Endothelial cell of umbilical vein (primary cell): ENCODE measurements around the gene PAK5. TPM values are rescaled to one million over a fixed set of nuclear protein-coding genes. Genes with fewer than 3 reads are reported as not detected.

Experiments
- BruUV-seq: library from RNA; stranded (reverse); fragments of 400-500 nt; replicated peaks from 2 replicates; lab custom pipeline; 2021; lab: Mats Ljungman, UMichigan
- CTCF ChIA-PET: fragments of 300-600, 350-600 bp; sonication (Branson Sonifier 250); formaldehyde crosslinking; loops from one replicate; lab custom pipeline; 2021; ENCODE audit warnings: antibody characterized with exemption, inconsistent platforms; lab: Charles Lee
- POLR2A ChIA-PET: fragments of 300-600, 350-600 bp; sonication (Branson Sonifier 250); formaldehyde crosslinking; loops from one replicate; lab custom pipeline; 2021; ENCODE audit warnings: antibody characterized with exemption, inconsistent platforms; lab: Charles Lee
- DNase-seq: peaks from one replicate; pipeline ENCODE4 v3.0.0-alpha.2; 2011; ENCODE audit warnings: low read depth, low spot score
- FAIRE-seq: peaks from 2 replicates; lab custom pipeline; 2011; peaks lifted over from hg19 to GRCh38; lab: Jason Lieb, UNC
- H2AFZ ChIP-seq: 2 replicates; pipeline ENCODE4 v1.6.0; 2012; ENCODE audit warnings: low read depth, low read length, control low read depth, inconsistent platforms
- H3K27ac ChIP-seq: 2 replicates; pipeline ENCODE4 v1.5.1; 2011; ENCODE audit warnings: low read depth, mild to moderate bottlenecking, control low read depth, low read length, moderate library complexity; ENCODE audit not compliant: insufficient read depth
- H3K27me3 ChIP-seq, 2 experiments: 2 replicates each; pipeline versions ENCODE4 v1.6.0 to v1.6.1; 2011; ENCODE audit warnings: low read length in 2 of 2, mixed read lengths in 1 of 2; ENCODE audit not compliant: control insufficient read depth in 2 of 2, insufficient read depth in 2 of 2
- H3K36me3 ChIP-seq, 2 experiments: 2 replicates in 1 of 2; 3 replicates in 1 of 2; pipeline ENCODE4 v1.5.1; 2011; ENCODE audit warnings: low read length in 2 of 2, mild to moderate bottlenecking in 1 of 2, moderate library complexity in 1 of 2; ENCODE audit not compliant: control insufficient read depth in 2 of 2, insufficient read depth in 2 of 2; ENCODE audit errors: extremely low read depth in 1 of 2
- H3K4me1 ChIP-seq: 3 replicates; pipeline ENCODE4 v1.5.1; 2011; ENCODE audit warnings: mild to moderate bottlenecking, low read length; ENCODE audit not compliant: control insufficient read depth, insufficient read depth; ENCODE audit errors: extremely low read depth
- H3K4me2 ChIP-seq: 2 replicates; pipeline ENCODE4 v1.6.1; 2011; ENCODE audit warnings: low read length, control low read depth, mixed read lengths; ENCODE audit not compliant: insufficient read depth
- H3K4me3 ChIP-seq, 3 experiments: fragments of 200-600 bp in 1 of 3; sonication (generic), shearing (Covaris generic) in 1 of 3; replicated peaks in 1 of 3; 2 replicates each; pipeline ENCODE4 v1.5.1; 2011 to 2016; ENCODE audit warnings: control low read depth in 3 of 3, low read length in 3 of 3, mild to moderate bottlenecking in 2 of 3, inconsistent platforms in 1 of 3, low read depth in 1 of 3, moderate library complexity in 1 of 3; ENCODE audit not compliant: insufficient read depth in 1 of 3
- H3K79me2 ChIP-seq: 2 replicates; pipeline ENCODE4 v1.6.0; 2012; ENCODE audit warnings: low read length, inconsistent platforms; ENCODE audit not compliant: control insufficient read depth, insufficient read depth
- H3K9ac ChIP-seq: replicated peaks from 2 replicates; pipeline ENCODE3; 2011; ENCODE audit warnings: low read length, control low read depth; ENCODE audit not compliant: insufficient read depth; ENCODE audit errors: extremely low read depth
- H3K9me1 ChIP-seq: replicated peaks from 3 replicates; pipeline ENCODE4 v1.6.0; 2011; ENCODE audit warnings: mild to moderate bottlenecking, low read length; ENCODE audit not compliant: control insufficient read depth, insufficient read depth; ENCODE audit errors: extremely low read depth
- H3K9me3 ChIP-seq: replicated peaks from 2 replicates; pipeline ENCODE4 v1.5.1; 2012; ENCODE audit warnings: low read length, inconsistent platforms; ENCODE audit not compliant: control insufficient read depth, insufficient read depth
- H4K20me1 ChIP-seq: replicated peaks from 2 replicates; pipeline ENCODE3; 2011; ENCODE audit warnings: mild to moderate bottlenecking, low read length; ENCODE audit not compliant: control insufficient read depth, insufficient read depth; ENCODE audit errors: extremely low read depth
- CTCF ChIP-seq, 2 donors: IDR thresholded peaks; 1 replicate in 1 of 2; 2 replicates in 1 of 2; pipeline ENCODE4 v1.5.1; 2011; ENCODE audit warnings: low read length in 2 of 2, mild to moderate bottlenecking in 2 of 2, moderate library complexity in 2 of 2, control low read depth in 1 of 2, inconsistent platforms in 1 of 2, low read depth in 1 of 2; ENCODE audit not compliant: insufficient read depth in 1 of 2; ENCODE audit errors: extremely low read depth in 1 of 2
- EZH2 ChIP-seq: IDR thresholded peaks from 2 replicates; pipeline ENCODE4 v1.6.1; 2012; ENCODE audit warnings: borderline replicate concordance, low read depth, mild to moderate bottlenecking, moderate library complexity, low read length, inconsistent platforms; ENCODE audit not compliant: severe bottlenecking
- FOS ChIP-seq: IDR thresholded peaks from 2 replicates; pipeline ENCODE4 v1.6.1; 2011; ENCODE audit warnings: mild to moderate bottlenecking, low read length, moderate library complexity, borderline replicate concordance; ENCODE audit not compliant: insufficient read depth
- GATA2 ChIP-seq: IDR thresholded peaks from 2 replicates; pipeline ENCODE4 v1.7.0; 2011; ENCODE audit warnings: low read depth, mild to moderate bottlenecking, moderate library complexity, mixed read lengths, low read length; ENCODE audit not compliant: insufficient read length, insufficient read depth
- JUN ChIP-seq: IDR thresholded peaks from 2 replicates; pipeline ENCODE4 v1.6.1; 2011; ENCODE audit warnings: borderline replicate concordance, low read depth; ENCODE audit not compliant: insufficient read length, insufficient read depth
- MYC ChIP-seq: IDR thresholded peaks from one replicate; pipeline ENCODE4 v1.6.1; 2011; ENCODE audit warnings: mild to moderate bottlenecking, low read depth, low read length
- POLR2A ChIP-seq: IDR thresholded peaks from 2 replicates; pipeline ENCODE4 v1.6.1; 2012; ENCODE audit warnings: low read depth, mild to moderate bottlenecking, control low read depth, low read length
- POLR2AphosphoS5 ChIP-seq: IDR thresholded peaks from 2 replicates; pipeline ENCODE4 v1.6.1; 2012; ENCODE audit warnings: low read depth, mild to moderate bottlenecking, control low read depth, low read length, moderate library complexity; ENCODE audit not compliant: insufficient read depth
- dilution Hi-C: fragments of 300-500 bp; cut with MboI; formaldehyde crosslinking; loops from one replicate; pipeline ENCODE4 v1.15.0; 2019; ENCODE audit warnings: low sequenced_read_pairs; ENCODE audit not compliant: extremely low pct_ligation_motif_present
- intact Hi-C: fragments of 100-400 bp; cut with micrococcal nuclease; formaldehyde crosslinking; loops from one replicate; pipeline ENCODE4 v1.10.0; 2022
- polyA plus RNA-seq, 4 experiments: library from polyadenylated mRNA; depleted of rRNA in 3 of 4; stranded (reverse) in 3 of 4; unstranded in 1 of 4; fragments of >200 nt; gene quantifications; 2 replicates each; pipeline versions ENCODE4 v1.2.1 to v1.2.3, GENCODE V29; 2011 to 2012; ENCODE audit warnings: missing spikeins in 1 of 4
- total RNA-seq: library from RNA; stranded (reverse); gene quantifications from 2 replicates; pipeline ENCODE4 v1.2.3, GENCODE V29; 2021
- TF ChIP-seq, protein P1 (sequence below): IDR thresholded peaks from 2 replicates; pipeline ENCODE4 v1.6.1; 2011; ENCODE audit not compliant: insufficient read depth, insufficient read length

PAK5 gene
- total and polyA plus RNA-seq, 2 donors (not counting 3 experiments of a cell fraction or from before 2014, with no cell fraction given): not detected

GRCh38 chr20:9492067-9492466 is 346.8 kb downstream of the PAK5 start:
- no peaks in the 10 kb centered on the region for H3K36me3 ChIP-seq
- no peak overlapping the region for H2AFZ ChIP-seq
- CTCF ChIA-PET: no interaction called here
- DNase-seq: no peak
- dilution Hi-C loops (no loop called here), intact Hi-C loops (no loop called here)
- no peak overlapping the region for H3K27ac ChIP-seq
- no peaks in the 10 kb centered on the region for H3K79me2 ChIP-seq
- no peak for FAIRE-seq
- H3K27me3 ChIP-seq: no peaks in the 10 kb centered on the region
- no peaks in the 10 kb centered on the region for H3K4me1 ChIP-seq
- POLR2A ChIA-PET: no interaction called here
- H3K4me3 ChIP-seq: no peak overlapping the region
- no peak overlapping the region for H3K4me2 ChIP-seq
- no peaks in the 10 kb centered on the region for H3K9me3 ChIP-seq
- no TSS peak for BruUV-seq
- H3K9me1 ChIP-seq: no peaks in the 10 kb centered on the region
- no peak overlapping the region for H3K9ac ChIP-seq
- H4K20me1 ChIP-seq: no peaks in the 10 kb centered on the region
- TF ChIP-seq GATA2 (no peak), CTCF (IDR thresholded peaks at IDR 0.05; ENCODE audit: extremely low read depth in 1 of 2, insufficient read depth in 1 of 2, low read depth in 1 of 2, low read length in 2 of 2) (no peak), MYC (no peak), JUN (no peak), EZH2 (no peak), FOS (no peak), POLR2A (no peak), POLR2AphosphoS5 (no peak)
- TF ChIP-seq, protein P1, sequence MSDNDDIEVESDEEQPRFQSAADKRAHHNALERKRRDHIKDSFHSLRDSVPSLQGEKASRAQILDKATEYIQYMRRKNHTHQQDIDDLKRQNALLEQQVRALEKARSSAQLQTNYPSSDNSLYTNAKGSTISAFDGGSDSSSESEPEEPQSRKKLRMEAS: no peak
